Central memory CD8-positive, alpha-beta T cell (primary cell): Measurements from ENCODE around the gene PDE4D.
"Not testable (repeated sequence)": the region's sequence is repeated elsewhere in the genome, so short reads cannot be mapped to it uniquely, and the experiment has no call there.

Experiments used
- ATAC-seq: fragments of 150-1000 bp; cut with Tn5 transposase; replicated peaks from 2 replicates; pipeline ENCODE4 v1.10.0; 2022; ENCODE audit warnings: mild to moderate bottlenecking, moderate FRiP score, moderate number of reproducible peaks; ENCODE audit not compliant: poor library complexity, severe bottlenecking; ENCODE audit errors: extremely low read depth
- DNase-seq, 2 donors: peaks; one replicate each; pipeline ENCODE4 v3.0.0; 2021; ENCODE audit warnings: low spot score in 2 of 2
- H3K27ac Mint-ChIP-seq: one replicate; pipeline ENCODE4 v1.8.0; 2022; ENCODE audit warnings: low read depth, mild to moderate bottlenecking, moderate library complexity, mixed read lengths
- H3K27me3 Mint-ChIP-seq: one replicate; pipeline ENCODE4 v1.8.0; 2022; ENCODE audit warnings: mixed read lengths
- H3K36me3 Mint-ChIP-seq: one replicate; pipeline ENCODE4 v1.8.0; 2022; ENCODE audit warnings: mild to moderate bottlenecking, moderate library complexity, mixed read lengths; ENCODE audit not compliant: insufficient read depth
- H3K4me1 Mint-ChIP-seq: one replicate; pipeline ENCODE4 v1.8.0; 2022; ENCODE audit warnings: mixed read lengths
- H3K4me3 Mint-ChIP-seq: one replicate; pipeline ENCODE4 v1.8.0; 2022; ENCODE audit warnings: mild to moderate bottlenecking, moderate library complexity, mixed read lengths
- H3K9me3 Mint-ChIP-seq: one replicate; pipeline ENCODE4 v1.8.0; 2022; ENCODE audit warnings: mixed read lengths

The PDE4D gene

DNA sequence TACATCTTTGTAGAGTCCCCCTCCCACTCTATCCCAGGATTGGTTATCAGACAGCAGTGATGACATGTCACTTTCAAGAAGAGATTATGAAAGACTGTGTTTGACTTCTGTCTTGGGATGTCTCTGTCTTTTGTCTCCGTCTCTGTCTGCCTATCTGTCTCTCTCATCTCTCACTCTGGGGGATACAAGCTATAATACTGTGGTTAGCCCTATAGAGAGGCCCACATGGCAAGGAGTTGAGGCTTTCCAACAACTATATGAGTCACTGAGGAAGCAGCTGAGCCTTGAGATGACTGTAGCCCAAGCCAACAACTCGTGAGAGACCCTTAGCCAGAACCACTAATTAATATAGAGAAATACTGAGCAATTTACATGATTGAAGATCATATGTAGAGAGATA, 284.8 kb downstream of the PDE4D start:
- DNase-seq: no peak
- Mint-ChIP-seq H3K27me3 (no peaks in the 10 kb centered on the region), H3K4me1 (no peaks in the 10 kb centered on the region), H3K4me3 (no peak overlapping the region), H3K36me3 (no peaks in the 10 kb centered on the region), H3K27ac (no peak overlapping the region), H3K9me3 (peaks cover 8% of the 10 kb centered on the region)
- no peak for ATAC-seq

DNA sequence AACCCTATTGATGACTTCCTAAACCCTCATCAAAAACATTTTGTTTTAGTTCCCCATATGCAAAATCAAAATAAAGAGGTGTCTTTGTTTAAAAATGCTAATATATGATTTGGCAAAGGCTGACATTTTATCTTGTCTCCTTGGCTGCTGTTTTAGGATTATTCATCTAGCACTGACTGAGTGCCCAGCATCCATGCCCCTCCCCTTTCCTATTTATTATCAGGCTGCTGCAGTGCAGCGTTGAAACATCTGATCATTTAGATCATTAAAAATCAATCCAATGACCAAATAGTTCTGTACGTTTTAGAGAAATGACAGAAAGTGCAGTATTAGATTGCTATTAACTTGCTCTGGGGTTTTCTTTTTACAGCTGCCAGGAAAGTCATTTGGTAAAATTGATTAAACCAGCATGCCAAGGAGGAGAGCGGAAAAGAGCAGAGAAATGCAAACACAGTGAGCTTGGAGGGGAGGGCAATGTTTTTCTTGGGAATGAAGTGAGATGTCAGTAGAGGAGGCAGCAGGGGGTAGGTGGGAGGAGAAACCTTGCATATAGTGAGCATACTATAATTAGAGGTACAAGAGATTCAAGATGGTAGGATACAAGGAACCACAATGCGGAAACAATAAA, 286.3 kb downstream of the PDE4D start:
- peaks cover 5% of the 10 kb centered on the region for H3K9me3 Mint-ChIP-seq
- ATAC-seq: no peak
- no peaks in the 10 kb centered on the region for H3K36me3 Mint-ChIP-seq
- H3K27me3 Mint-ChIP-seq: no peaks in the 10 kb centered on the region
- no peaks in the 10 kb centered on the region for H3K4me1 Mint-ChIP-seq
- no peak overlapping the region for H3K27ac Mint-ChIP-seq
- no peak overlapping the region for H3K4me3 Mint-ChIP-seq
- no peak for DNase-seq

DNA sequence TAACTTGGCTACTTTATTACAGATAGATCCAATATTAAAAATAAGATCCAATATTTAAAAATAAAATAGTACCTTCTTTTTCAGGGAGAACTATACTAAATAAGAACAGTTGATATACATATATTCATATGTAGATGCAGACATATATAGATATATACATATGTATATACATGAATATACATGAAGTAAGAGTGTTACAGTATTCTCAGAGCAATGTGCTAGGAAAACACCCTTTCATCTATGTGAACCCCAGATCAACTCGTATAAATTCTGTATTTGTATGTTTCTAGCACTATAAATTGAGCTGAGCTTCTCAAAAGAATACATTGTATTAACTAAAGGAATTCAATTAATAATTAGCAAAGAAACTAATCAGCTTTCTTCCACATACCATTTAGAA, 287.6 kb downstream of the PDE4D start:
- Mint-ChIP-seq H3K4me3 (no peak overlapping the region), H3K27me3 (no peaks in the 10 kb centered on the region), H3K36me3 (no peaks in the 10 kb centered on the region), H3K9me3 (peaks cover 5% of the 10 kb centered on the region), H3K4me1 (no peaks in the 10 kb centered on the region), H3K27ac (no peak overlapping the region)
- ATAC-seq: no peak
- DNase-seq: no peak

DNA sequence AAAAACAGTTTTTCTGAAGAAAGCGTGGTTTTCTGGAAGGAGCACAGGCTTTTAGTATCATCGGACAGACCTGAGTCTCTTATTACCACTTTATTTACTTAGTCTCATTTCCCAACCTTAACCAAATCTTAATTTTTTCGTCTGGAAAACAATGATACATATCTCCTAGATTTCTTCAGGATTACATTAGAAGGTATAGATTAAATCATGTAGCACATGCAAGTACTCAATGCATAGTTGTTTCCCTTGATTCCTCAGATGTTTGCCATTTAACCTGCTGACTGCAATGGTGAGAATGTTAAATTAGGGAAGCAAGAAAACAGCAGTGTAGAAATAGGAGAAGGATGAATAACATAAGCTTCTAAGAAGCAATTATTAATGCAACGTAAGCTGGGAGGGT, 289.4 kb downstream of the PDE4D start:
- Mint-ChIP-seq H3K36me3 (no peaks in the 10 kb centered on the region), H3K4me3 (no peak overlapping the region), H3K4me1 (no peaks in the 10 kb centered on the region), H3K27me3 (no peaks in the 10 kb centered on the region), H3K9me3 (peaks cover 5% of the 10 kb centered on the region), H3K27ac (no peak overlapping the region)
- no peak for ATAC-seq
- no peak for DNase-seq

DNA sequence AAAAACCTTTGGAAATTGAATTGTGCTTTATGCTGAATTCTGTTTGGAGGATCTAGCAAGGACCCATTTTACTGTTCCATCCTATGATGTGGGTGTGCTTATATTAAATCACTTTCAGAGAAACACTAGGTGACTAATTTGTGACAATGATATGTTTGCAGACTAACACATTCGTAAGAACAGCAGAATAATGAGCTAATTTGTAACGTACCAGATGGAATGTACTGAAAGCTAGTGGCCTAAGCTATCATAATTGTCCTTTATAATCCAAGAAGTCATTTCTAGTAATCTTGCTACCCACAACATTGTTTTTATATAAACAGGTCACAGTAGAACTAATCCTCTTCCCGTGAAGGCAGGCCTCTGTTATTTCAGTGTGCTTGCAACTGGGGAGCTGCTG, 292.5 kb downstream of the PDE4D start:
- no peaks in the 10 kb centered on the region for H3K27me3 Mint-ChIP-seq
- DNase-seq (no peak), ATAC-seq (no peak)
- H3K9me3 Mint-ChIP-seq: peaks cover 5% of the 10 kb centered on the region
- H3K27ac Mint-ChIP-seq: no peak overlapping the region
- no peak overlapping the region for H3K4me3 Mint-ChIP-seq
- no peaks in the 10 kb centered on the region for H3K36me3 Mint-ChIP-seq
- H3K4me1 Mint-ChIP-seq: no peaks in the 10 kb centered on the region

DNA sequence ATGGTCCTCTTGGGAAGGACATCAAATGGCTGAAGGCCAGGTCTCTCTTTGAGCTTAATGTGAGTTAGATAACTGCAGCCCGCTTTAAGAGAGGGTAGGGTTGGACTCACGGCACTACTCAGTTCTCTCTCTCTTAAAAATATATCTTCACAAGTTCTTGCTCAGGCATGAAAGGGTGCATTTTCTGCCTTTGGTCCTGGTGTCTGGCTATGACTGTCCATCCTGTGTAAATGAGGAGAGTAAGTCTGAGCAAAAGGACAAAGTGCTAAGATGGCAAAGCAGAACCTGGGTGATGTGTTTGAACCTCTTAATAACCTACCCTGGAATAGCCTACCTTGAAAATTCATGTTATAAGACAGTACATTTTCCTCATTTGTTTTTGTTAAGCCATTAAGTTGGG, 293.4 kb downstream of the PDE4D start:
- Mint-ChIP-seq H3K9me3 (peaks cover 5% of the 10 kb centered on the region), H3K4me3 (no peak overlapping the region), H3K27ac (no peak overlapping the region), H3K36me3 (no peaks in the 10 kb centered on the region), H3K27me3 (no peaks in the 10 kb centered on the region), H3K4me1 (no peaks in the 10 kb centered on the region)
- ATAC-seq: no peak
- DNase-seq: no peak

DNA sequence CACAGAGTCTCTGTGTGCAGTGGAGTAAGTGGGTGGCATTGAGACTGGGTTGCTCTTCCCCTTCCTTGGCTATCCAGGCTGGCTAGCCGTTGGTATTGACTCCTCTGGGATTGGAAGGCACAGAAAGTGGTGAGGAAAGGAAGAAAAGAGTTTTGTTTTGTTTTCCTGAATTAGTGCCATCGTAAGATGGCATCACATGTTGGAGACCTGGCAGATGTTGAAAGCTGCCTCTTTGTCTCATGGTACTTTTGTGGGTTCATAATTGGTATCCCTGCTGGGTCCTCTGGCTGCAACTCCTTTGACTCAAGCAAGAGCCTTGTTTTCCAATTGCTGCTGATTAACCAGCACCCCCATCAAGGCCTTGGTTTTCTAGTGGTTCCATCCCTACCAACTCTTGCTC, 293.8 kb downstream of the PDE4D start:
- H3K27ac Mint-ChIP-seq: no peak overlapping the region

DNA sequence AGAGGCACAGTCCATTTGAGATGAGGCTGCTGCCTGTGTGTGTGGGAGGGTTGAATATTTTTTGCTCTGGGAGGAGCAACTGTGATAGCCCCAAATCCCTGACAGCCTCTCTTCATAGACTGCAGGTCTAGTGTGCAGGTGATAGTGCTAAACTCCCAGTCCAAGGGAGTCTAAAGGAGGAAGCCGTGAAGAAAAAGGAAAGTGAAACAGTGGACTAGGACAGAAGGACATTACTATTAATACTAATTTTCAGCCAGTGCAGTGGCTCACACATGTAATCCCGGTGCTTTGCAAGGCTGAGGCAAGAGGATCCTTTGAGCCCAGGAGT, 295.0 kb downstream of the PDE4D start:
- H3K4me1 Mint-ChIP-seq: no peaks in the 10 kb centered on the region

More for the DNA sequence above, 293.8 kb downstream of the PDE4D start:
- H3K9me3 Mint-ChIP-seq: peaks cover 5% of the 10 kb centered on the region
- H3K36me3 Mint-ChIP-seq: no peaks in the 10 kb centered on the region
- no peaks in the 10 kb centered on the region for H3K4me1 Mint-ChIP-seq
- DNase-seq: no peak
- H3K4me3 Mint-ChIP-seq: no peak overlapping the region
- no peaks in the 10 kb centered on the region for H3K27me3 Mint-ChIP-seq
- ATAC-seq: no peak

DNA sequence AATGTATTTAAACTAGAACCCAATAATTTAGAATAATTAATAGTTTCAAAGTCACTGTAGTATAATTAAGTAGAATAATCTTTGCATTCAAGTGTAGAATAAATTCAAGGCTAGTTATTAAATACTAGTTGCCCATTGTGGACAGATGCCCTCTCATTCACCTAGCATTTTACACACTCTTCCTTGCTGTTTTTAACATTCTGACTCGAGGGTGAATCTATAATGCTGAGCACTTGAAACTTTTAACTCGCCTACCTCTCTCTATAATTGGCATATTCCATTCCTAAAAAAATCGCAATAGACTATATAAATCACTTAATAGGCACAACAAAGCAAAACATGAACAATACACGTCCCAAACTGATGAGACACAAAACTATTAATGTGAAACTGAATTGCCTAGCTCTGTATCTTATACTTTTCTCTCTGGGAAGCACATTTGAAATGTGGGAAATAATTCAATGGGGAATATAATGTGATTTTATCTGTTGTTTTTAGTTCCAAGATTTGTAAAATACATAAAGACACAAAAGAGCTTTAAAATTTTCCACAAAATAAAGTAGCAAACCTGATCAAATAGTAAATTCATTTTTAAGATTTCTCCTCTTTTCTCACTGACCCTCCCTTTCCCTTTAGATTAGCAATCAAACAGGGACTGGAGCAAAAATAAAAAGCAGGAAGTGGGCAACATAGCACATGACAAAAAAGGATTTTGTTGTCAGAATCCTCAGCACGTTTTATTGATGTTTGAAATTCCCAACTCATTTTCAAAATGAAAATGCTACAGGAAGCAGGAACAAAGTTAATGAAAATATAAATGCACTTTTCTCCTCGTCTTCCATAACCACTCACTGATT, 295.6 kb downstream of the PDE4D start:
- DNase-seq (no peak), ATAC-seq (no peak)
- Mint-ChIP-seq H3K4me1 (no peaks in the 10 kb centered on the region), H3K9me3 (peaks cover 5% of the 10 kb centered on the region), H3K4me3 (no peak overlapping the region), H3K36me3 (no peaks in the 10 kb centered on the region), H3K27ac (no peak overlapping the region), H3K27me3 (no peaks in the 10 kb centered on the region)

More for the DNA sequence above, 295.0 kb downstream of the PDE4D start:
- no peak overlapping the region for H3K4me3 Mint-ChIP-seq
- H3K36me3 Mint-ChIP-seq: no peaks in the 10 kb centered on the region
- DNase-seq (no peak), ATAC-seq (no peak)
- no peaks in the 10 kb centered on the region for H3K27me3 Mint-ChIP-seq
- H3K27ac Mint-ChIP-seq: no peak overlapping the region
- peaks cover 5% of the 10 kb centered on the region for H3K9me3 Mint-ChIP-seq

DNA sequence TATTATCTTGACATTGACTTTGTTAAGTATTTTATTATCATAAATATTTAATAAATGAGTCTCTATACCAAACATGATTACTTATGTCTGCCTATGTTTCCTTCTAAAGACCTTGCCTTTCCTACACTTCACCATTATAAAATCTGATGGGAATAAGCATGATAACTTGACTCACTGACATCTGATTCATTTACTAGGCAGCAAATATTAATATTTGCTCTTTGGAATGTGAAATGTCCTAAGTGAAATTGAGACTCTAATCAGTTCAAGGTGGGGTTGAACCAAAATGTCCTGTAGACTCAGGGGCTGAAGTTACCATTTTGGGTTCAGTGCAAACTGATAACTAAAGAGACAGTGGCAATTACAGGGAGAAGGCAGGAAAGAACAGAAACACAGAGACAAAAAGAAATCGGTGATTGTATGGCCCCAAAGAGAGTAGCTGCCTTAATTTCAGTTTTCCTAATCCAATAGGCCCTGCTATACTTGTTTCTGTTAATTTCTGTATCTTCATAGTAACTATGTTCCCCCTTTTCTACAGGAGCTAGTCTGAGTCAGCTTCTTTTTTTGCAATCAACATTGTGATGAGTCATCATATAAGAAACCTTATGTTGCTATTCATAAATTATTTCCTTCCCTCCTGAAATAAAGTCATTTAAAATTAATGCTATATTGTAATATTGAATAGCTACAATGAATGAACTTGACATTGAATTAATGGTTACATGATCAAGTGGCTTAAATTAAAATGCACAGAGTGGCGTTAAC, 296.8 kb downstream of the PDE4D start:
- no peaks in the 10 kb centered on the region for H3K36me3 Mint-ChIP-seq
- no peaks in the 10 kb centered on the region for H3K27me3 Mint-ChIP-seq
- no peak overlapping the region for H3K27ac Mint-ChIP-seq
- no peak overlapping the region for H3K4me3 Mint-ChIP-seq
- DNase-seq: no peak
- H3K9me3 Mint-ChIP-seq: no peaks in the 10 kb centered on the region
- H3K4me1 Mint-ChIP-seq: no peaks in the 10 kb centered on the region
- ATAC-seq: no peak

DNA sequence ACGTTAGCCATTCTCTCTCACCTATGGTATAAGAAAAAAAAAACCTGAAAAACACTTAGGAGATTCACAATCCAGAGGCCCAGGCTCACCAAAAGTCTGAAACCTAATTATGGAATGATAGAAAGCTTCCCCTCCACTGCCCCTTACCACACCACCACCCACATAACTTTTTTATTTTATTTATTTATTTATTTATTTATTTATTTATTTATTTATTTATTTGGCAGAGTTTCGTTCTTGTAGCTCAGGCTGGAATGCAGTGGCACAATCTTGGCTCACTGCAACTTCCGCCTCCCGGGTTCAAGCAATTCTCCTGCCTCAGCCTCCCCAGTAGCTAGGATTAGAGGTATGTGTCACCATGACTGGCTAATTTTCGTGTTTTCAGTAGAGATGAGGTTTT, 299.4 kb downstream of the PDE4D start:
- ATAC-seq, DNase-seq, H3K4me1 Mint-ChIP-seq, H3K27ac Mint-ChIP-seq, H3K9me3 Mint-ChIP-seq, H3K4me3 Mint-ChIP-seq, H3K27me3 Mint-ChIP-seq, H3K36me3 Mint-ChIP-seq: not testable (repeated sequence)

DNA sequence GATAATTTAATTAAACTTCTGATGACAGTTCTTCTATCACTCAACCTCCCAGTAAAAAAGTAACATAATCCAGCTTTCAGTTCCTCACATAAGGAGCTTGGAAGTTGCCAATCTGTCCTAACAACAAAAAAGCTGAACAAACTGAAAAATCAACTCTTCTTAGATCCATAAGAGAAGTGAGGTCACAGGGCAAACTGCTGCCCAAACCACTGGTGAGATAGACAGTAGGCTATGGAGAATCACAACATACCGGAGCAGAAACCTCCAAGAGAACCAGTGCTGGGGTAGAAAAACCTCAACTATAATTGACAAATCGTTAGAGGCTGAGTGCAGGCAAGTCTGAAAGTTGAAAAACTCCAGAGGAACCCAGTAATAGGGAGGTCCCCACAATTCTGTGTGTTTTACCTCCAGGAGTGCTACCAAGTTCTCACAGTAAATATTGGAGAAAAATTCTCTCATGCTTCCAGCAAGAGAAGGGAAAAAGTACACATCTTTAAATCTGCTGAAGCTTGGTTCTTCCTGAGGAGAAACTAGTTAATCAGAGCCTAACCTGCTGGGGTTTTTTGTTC, 300.0 kb downstream of the PDE4D start:
- Mint-ChIP-seq H3K4me3 (no peak overlapping the region), H3K36me3 (no peaks in the 10 kb centered on the region), H3K27me3 (no peaks in the 10 kb centered on the region), H3K4me1 (no peaks in the 10 kb centered on the region), H3K27ac (no peak overlapping the region), H3K9me3 (no peaks in the 10 kb centered on the region)
- ATAC-seq (no peak), DNase-seq (no peak)
